HepG2 (cell line): ENCODE data around the gene B9D2. TPM values are rescaled to one million over a fixed set of nuclear protein-coding genes. Genes with fewer than 3 reads are reported as not detected.

Source experiments
- ATF7-NPFF ChIP-seq: sonication (generic); formaldehyde crosslinking; IDR thresholded peaks from 2 replicates; pipeline ENCODE4 v1.8.1; 2023; ENCODE audit warnings: mild to moderate bottlenecking, low read depth, missing genetic modification reagents, moderate library complexity
- BCL6 ChIP-seq: IDR thresholded peaks from 2 replicates; pipeline ENCODE4 v1.6.1; 2016; ENCODE audit warnings: missing genetic modification reagents, missing compliant biosample characterization
- BRCA1 ChIP-seq: sonication (generic); formaldehyde crosslinking; IDR thresholded peaks from 2 replicates; pipeline ENCODE4 v1.4.0; 2020; ENCODE audit warnings: missing genetic modification reagents
- CSRNP1 ChIP-seq: sonication (generic); formaldehyde crosslinking; IDR thresholded peaks from 2 replicates; pipeline ENCODE4 v1.8.1; 2023; ENCODE audit warnings: mild to moderate bottlenecking, missing genetic modification reagents
- CSRNP2 ChIP-seq: sonication (generic); formaldehyde crosslinking; conservative IDR thresholded peaks from 2 replicates; pipeline ENCODE4 v1.8.0; 2022; ENCODE audit warnings: low read depth, missing genetic modification reagents
- EP300 ChIP-seq, 3 experiments: sonication (generic) in 1 of 3; formaldehyde crosslinking in 1 of 3; IDR thresholded peaks; 2 replicates each; pipeline versions ENCODE4 v1.5.1 to v1.6.1; 2011 to 2020; ENCODE audit warnings: low read depth in 2 of 3, low read length in 2 of 3, borderline replicate concordance in 1 of 3, improper control_type of control experiment in 1 of 3, mild to moderate bottlenecking in 1 of 3, missing genetic modification reagents in 1 of 3, moderate library complexity in 1 of 3
- ESRRA ChIP-seq: sonication (generic); formaldehyde crosslinking; IDR thresholded peaks from 2 replicates; pipeline ENCODE4 v1.5.1; 2020; ENCODE audit warnings: mild to moderate bottlenecking, low read depth, missing genetic modification reagents
- GZF1 ChIP-seq: sonication (generic); formaldehyde crosslinking; IDR thresholded peaks from 2 replicates; pipeline ENCODE4 v1.5.1; 2020; ENCODE audit warnings: mild to moderate bottlenecking, missing genetic modification reagents
- IRX3 ChIP-seq: sonication (generic); formaldehyde crosslinking; IDR thresholded peaks from 2 replicates; pipeline ENCODE4 v1.8.1; 2023; ENCODE audit warnings: mild to moderate bottlenecking, low read depth, missing genetic modification reagents, borderline replicate concordance
- KLF15 ChIP-seq: sonication (generic); formaldehyde crosslinking; IDR thresholded peaks from 2 replicates; pipeline ENCODE4 v1.8.1; 2023; ENCODE audit warnings: borderline replicate concordance, mild to moderate bottlenecking, inconsistent platforms, missing genetic modification reagents, mixed read lengths
- SMAD3 ChIP-seq: sonication (generic); formaldehyde crosslinking; IDR thresholded peaks from 2 replicates; pipeline ENCODE4 v1.4.0; 2020; ENCODE audit warnings: missing genetic modification reagents
- TAF15 ChIP-seq: fragments of 200-400 bp; formaldehyde crosslinking; IDR thresholded peaks from one replicate; pipeline ENCODE4 v1.6.1; 2018; ENCODE audit warnings: mild to moderate bottlenecking, low read depth, low read length; ENCODE audit not compliant: poor library complexity, severe bottlenecking
- ZBED4 ChIP-seq: sonication (generic); formaldehyde crosslinking; IDR thresholded peaks from 2 replicates; pipeline ENCODE4 v1.4.0; 2020; ENCODE audit warnings: missing genetic modification reagents, borderline replicate concordance
- ZFP36L2 ChIP-seq: sonication (generic); formaldehyde crosslinking; IDR thresholded peaks from 2 replicates; pipeline ENCODE4 v1.4.0; 2020; ENCODE audit warnings: missing genetic modification reagents
- ZNF263 ChIP-seq: sonication (generic); formaldehyde crosslinking; IDR thresholded peaks from 2 replicates; pipeline ENCODE4 v1.4.0; 2020; ENCODE audit warnings: missing genetic modification reagents
- ZNF275 ChIP-seq: sonication (generic); formaldehyde crosslinking; IDR thresholded peaks from 2 replicates; pipeline ENCODE4 v1.8.0; 2022; ENCODE audit warnings: missing genetic modification reagents, mild to moderate bottlenecking, inconsistent platforms, borderline replicate concordance
- ZNF660 ChIP-seq: sonication (generic); formaldehyde crosslinking; IDR thresholded peaks from 2 replicates; pipeline ENCODE4 v1.5.1; 2020; ENCODE audit warnings: mild to moderate bottlenecking, low read depth, missing genetic modification reagents, borderline replicate concordance
- ZNF709 ChIP-seq: sonication (generic); formaldehyde crosslinking; IDR thresholded peaks from 2 replicates; pipeline ENCODE4 v1.5.0; 2020; ENCODE audit warnings: mild to moderate bottlenecking, missing genetic modification reagents
- polyA plus RNA-seq, 8 experiments: library from polyadenylated mRNA; depleted of rRNA in 3 of 8; stranded (reverse) in 7 of 8; unstranded in 1 of 8; fragments of >200 nt; fragmentation: Illumina TruSeq in 4 of 8; extraction: Trizol in 4 of 8; gene quantifications; 2 replicates each; pipeline versions ENCODE4 v1.2.1 to v1.2.3, GENCODE V29; 2011 to 2016; ENCODE audit warnings: low read depth in 4 of 8, missing spikeins in 1 of 8, mixed read lengths in 1 of 8; ENCODE audit not compliant: insufficient read depth in 1 of 8
- total RNA-seq, 5 experiments: library from RNA; depleted of rRNA; stranded (reverse); fragments of >200 nt; fragmentation: Illumina TruSeq; extraction: Trizol; gene quantifications; 2 replicates each; pipeline ENCODE4 v1.2.3, GENCODE V29; 2016; ENCODE audit warnings: low read depth in 1 of 5

B9D2 gene
- total and polyA plus RNA-seq, 2 of the 13 experiments (the other 11 are each of a cell fraction or from before 2014, with no cell fraction given), result 3.1 to 4.4 TPM

GRCh38 chr19:41397086-41398049 is 33.4 kb upstream of the B9D2 start, which contains the start of the genes BCKDHA and EXOSC5 (continued):
- TF ChIP-seq ZNF660 (CRISPR knock-in tag) (no peak), ATF7-NPFF (CRISPR knock-in tag) (peak; percentile 88; the same call in 1 of the 2 replicates), TAF15 (peak; percentile 45), ZNF709 (CRISPR knock-in tag) (peak; percentile 53), ZNF263 (CRISPR knock-in tag) (peak; percentile 68), EP300 (IDR thresholded peaks at IDR 0.05; ENCODE audit: low read depth in 2 of 2, low read length in 2 of 2) (no peak), EP300 (CRISPR knock-in tag; IDR thresholded peaks at IDR 0.05; ENCODE audit: borderline replicate concordance) (no peak), CSRNP2 (no peak), ZFP36L2 (no peak), CSRNP1 (no peak), ZNF275 (CRISPR knock-in tag) (0 out of 2 replicates have a peak, but pooled peaks have one; percentile 55), BCL6 (CRISPR knock-in tag) (no peak; the same call in 1 of the 2 replicates), SMAD3 (CRISPR knock-in tag) (peak; percentile 1; the same call in 1 of the 2 replicates), BRCA1 (CRISPR knock-in tag) (0 out of 2 replicates have a peak, but pooled peaks have one; percentile 69), IRX3 (CRISPR knock-in tag) (no peak), KLF15 (CRISPR knock-in tag) (no peak), GZF1 (CRISPR knock-in tag) (no peak), ESRRA (CRISPR knock-in tag) (no peak), ZBED4 (CRISPR knock-in tag) (no peak)
